GM23338 (cell line): ENCODE measurements around the gene OXCT1. TPM values are rescaled to one million over a fixed set of nuclear protein-coding genes. Genes with fewer than 3 reads are reported as not detected.

Experiments used
- ATAC-seq: fragments of 200-7000 bp; cut with Tn5 transposase; 3 replicates; pipeline ENCODE4 v1.9.1; 2020
- DNase-seq: peaks from one replicate; pipeline ENCODE4 v3.0.0-alpha.2; 2015; ENCODE audit warnings: low spot score
- H2AFZ ChIP-seq: fragments of 200-600 bp; sonication (generic); 2 replicates; pipeline ENCODE4 v1.8.0; 2016; ENCODE audit warnings: antibody characterized with exemption, mild to moderate bottlenecking, moderate library complexity
- H3F3A ChIP-seq: fragments of 200-600 bp; sonication (generic); replicated peaks from 2 replicates; pipeline ENCODE4 v1.8.0; 2017; ENCODE audit warnings: antibody characterized with exemption, mixed run types, low read depth
- H3K27ac ChIP-seq: fragments of 200-600 bp; sonication (generic); 2 replicates; pipeline ENCODE4 v1.6.1; 2016; ENCODE audit warnings: low read depth
- H3K27me3 ChIP-seq: fragments of 200-600 bp; sonication (generic); 2 replicates; pipeline ENCODE4 v1.8.0; 2016; ENCODE audit warnings: mild to moderate bottlenecking, mixed run types, moderate library complexity; ENCODE audit not compliant: insufficient read depth
- H3K36me3 ChIP-seq: fragments of 200-600 bp; sonication (generic); 2 replicates; pipeline ENCODE4 v1.8.0; 2016; ENCODE audit warnings: mild to moderate bottlenecking; ENCODE audit not compliant: insufficient read depth
- H3K4me1 ChIP-seq: fragments of 200-600 bp; sonication (generic); 2 replicates; pipeline ENCODE4 v1.8.0; 2016; ENCODE audit warnings: mild to moderate bottlenecking, moderate library complexity; ENCODE audit not compliant: insufficient read depth
- H3K4me2 ChIP-seq: fragments of 200-600 bp; sonication (generic); 2 replicates; pipeline ENCODE4 v1.7.1; 2017; ENCODE audit warnings: mixed run types
- H3K4me3 ChIP-seq: fragments of 200-600 bp; sonication (generic); 2 replicates; pipeline ENCODE4 v1.6.1; 2016; ENCODE audit warnings: mixed run types
- H3K79me2 ChIP-seq: fragments of 200-600 bp; sonication (generic); replicated peaks from 2 replicates; pipeline ENCODE4 v1.8.0; 2017; ENCODE audit warnings: mild to moderate bottlenecking; ENCODE audit not compliant: insufficient read depth
- H3K9me2 ChIP-seq: fragments of 200-600 bp; sonication (generic); 2 replicates; pipeline ENCODE4 v1.8.0; 2017; ENCODE audit not compliant: insufficient read depth
- H4K20me1 ChIP-seq: fragments of 200-600 bp; sonication (generic); replicated peaks from 2 replicates; pipeline ENCODE4 v1.8.0; 2017; ENCODE audit warnings: mild to moderate bottlenecking; ENCODE audit not compliant: insufficient read depth
- H3K27ac Mint-ChIP-seq: 2 replicates; pipeline ENCODE4 v1.8.0; 2020; ENCODE audit warnings: inconsistent platforms, mild to moderate bottlenecking, moderate library complexity, mixed read lengths
- H3K27me3 Mint-ChIP-seq: 3 replicates; pipeline ENCODE4 v1.8.0; 2022; ENCODE audit warnings: low read depth, mild to moderate bottlenecking, moderate library complexity, mixed read lengths, inconsistent platforms; ENCODE audit not compliant: insufficient read depth, poor library complexity
- H3K36me3 Mint-ChIP-seq: 3 replicates; pipeline ENCODE4 v1.8.0; 2021; ENCODE audit warnings: low read depth, mild to moderate bottlenecking, inconsistent platforms, moderate library complexity, mixed read lengths
- H3K4me1 Mint-ChIP-seq: 3 replicates; pipeline ENCODE4 v1.8.0; 2020; ENCODE audit warnings: mild to moderate bottlenecking, inconsistent platforms, mixed read lengths
- H3K4me3 Mint-ChIP-seq: 3 replicates; pipeline ENCODE4 v1.8.0; 2021; ENCODE audit warnings: moderate library complexity, mild to moderate bottlenecking, inconsistent platforms, mixed read lengths
- H3K9me3 Mint-ChIP-seq: 3 replicates; pipeline ENCODE4 v1.8.0; 2020; ENCODE audit warnings: moderate library complexity, mild to moderate bottlenecking, inconsistent platforms, mixed read lengths
- CREB1 ChIP-seq: fragments of 250-450 bp; sonication (Bioruptor Pico); IDR thresholded peaks from 2 replicates; pipeline ENCODE4 v1.5.0; 2020; ENCODE audit warnings: low read depth, mild to moderate bottlenecking, moderate library complexity
- EZH2 ChIP-seq: fragments of 200-600 bp; sonication (generic); IDR thresholded peaks from one replicate; pipeline ENCODE4 v1.8.0; 2017; ENCODE audit warnings: antibody characterized with exemption, mild to moderate bottlenecking, low read depth; ENCODE audit not compliant: unreplicated experiment
- EZH2phosphoT487 ChIP-seq: fragments of 200-600 bp; sonication (generic); IDR thresholded peaks from one replicate; pipeline ENCODE4 v1.8.1; 2018; ENCODE audit warnings: antibody characterized with exemption; ENCODE audit not compliant: unreplicated experiment
- JUNB ChIP-seq: IDR thresholded peaks from one replicate; pipeline ENCODE4 v1.6.1; 2016; ENCODE audit warnings: antibody characterized with exemption; ENCODE audit not compliant: unreplicated experiment
- NANOG ChIP-seq: IDR thresholded peaks from 2 replicates; pipeline ENCODE4 v1.6.1; 2016; ENCODE audit warnings: antibody characterized with exemption, borderline replicate concordance
- POLR2AphosphoS5 ChIP-seq: IDR thresholded peaks from 2 replicates; pipeline ENCODE4 v1.6.1; 2016; ENCODE audit warnings: antibody characterized with exemption, low read depth
- STAT1 ChIP-seq: IDR thresholded peaks from one replicate; pipeline ENCODE4 v1.6.1; 2016; ENCODE audit warnings: antibody characterized with exemption; ENCODE audit not compliant: unreplicated experiment
- ZNF114 ChIP-seq: fragments of 250-450 bp; sonication (Bioruptor Pico); IDR thresholded peaks from 2 replicates; pipeline ENCODE4 v1.5.0; 2020; ENCODE audit warnings: mild to moderate bottlenecking, moderate library complexity
- ZNF331 ChIP-seq: fragments of 250-450 bp; sonication (Bioruptor Pico); IDR thresholded peaks from 2 replicates; pipeline ENCODE4 v1.5.0; 2020; ENCODE audit warnings: low read depth, mild to moderate bottlenecking, moderate library complexity
- polyA plus RNA-seq: library from polyadenylated mRNA; unstranded; fragments of >200 nt; fragmentation: Nextera tagmentation; extraction: Ambion mirVana; gene quantifications from 2 replicates; pipeline ENCODE4 v1.2.1, GENCODE V29; 2016
- total RNA-seq: library from RNA; depleted of rRNA; stranded (reverse); fragments of >200 nt; shearing (Covaris generic); gene quantifications from 2 replicates; pipeline ENCODE4 v1.2.3, GENCODE V29; 2014
- TF ChIP-seq, protein P1 (sequence below): fragments of 250-450 bp; sonication (Bioruptor Pico); IDR thresholded peaks from 2 replicates; pipeline ENCODE4 v1.5.0; 2020; ENCODE audit warnings: mild to moderate bottlenecking, moderate library complexity
- TF ChIP-seq, protein P2 (sequence below): IDR thresholded peaks from one replicate; pipeline ENCODE4 v1.6.1; 2018; ENCODE audit warnings: antibody characterized with exemption; ENCODE audit not compliant: unreplicated experiment
- TF ChIP-seq, protein P3 (sequence below): IDR thresholded peaks from 2 replicates; pipeline ENCODE4 v1.6.1; 2016; ENCODE audit warnings: antibody characterized with exemption

Gene OXCT1
- total and polyA plus RNA-seq, 2 experiments from 2014 or later: 11.6 to 37.0 TPM

DNA sequence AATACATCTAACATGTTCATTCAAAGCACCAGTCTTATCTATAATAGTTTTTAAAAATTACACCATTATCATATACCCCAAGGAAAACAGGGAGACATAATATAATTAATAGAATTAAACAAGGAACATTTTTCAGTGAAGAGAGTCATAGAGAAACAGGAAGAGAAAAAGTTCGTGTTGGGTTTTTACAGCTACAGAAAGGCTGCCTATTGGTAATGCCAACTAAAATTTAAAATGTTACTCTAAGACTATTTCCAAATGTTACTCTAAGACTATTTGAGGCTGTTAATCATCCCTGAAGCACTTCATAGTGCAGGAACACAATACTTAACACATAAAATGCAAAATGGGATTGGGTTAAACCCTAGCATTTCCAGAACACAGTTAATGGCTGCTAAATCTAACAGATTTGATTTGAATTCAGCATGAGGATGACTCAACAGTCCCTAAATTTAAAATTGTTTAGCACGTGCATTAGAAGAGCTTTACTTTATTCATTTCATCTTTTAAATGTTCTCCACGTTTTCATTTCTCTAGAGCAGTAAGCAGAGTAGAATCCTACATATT is 54.5 kb downstream of the OXCT1 start (continued):
- TF ChIP-seq, protein P1, sequence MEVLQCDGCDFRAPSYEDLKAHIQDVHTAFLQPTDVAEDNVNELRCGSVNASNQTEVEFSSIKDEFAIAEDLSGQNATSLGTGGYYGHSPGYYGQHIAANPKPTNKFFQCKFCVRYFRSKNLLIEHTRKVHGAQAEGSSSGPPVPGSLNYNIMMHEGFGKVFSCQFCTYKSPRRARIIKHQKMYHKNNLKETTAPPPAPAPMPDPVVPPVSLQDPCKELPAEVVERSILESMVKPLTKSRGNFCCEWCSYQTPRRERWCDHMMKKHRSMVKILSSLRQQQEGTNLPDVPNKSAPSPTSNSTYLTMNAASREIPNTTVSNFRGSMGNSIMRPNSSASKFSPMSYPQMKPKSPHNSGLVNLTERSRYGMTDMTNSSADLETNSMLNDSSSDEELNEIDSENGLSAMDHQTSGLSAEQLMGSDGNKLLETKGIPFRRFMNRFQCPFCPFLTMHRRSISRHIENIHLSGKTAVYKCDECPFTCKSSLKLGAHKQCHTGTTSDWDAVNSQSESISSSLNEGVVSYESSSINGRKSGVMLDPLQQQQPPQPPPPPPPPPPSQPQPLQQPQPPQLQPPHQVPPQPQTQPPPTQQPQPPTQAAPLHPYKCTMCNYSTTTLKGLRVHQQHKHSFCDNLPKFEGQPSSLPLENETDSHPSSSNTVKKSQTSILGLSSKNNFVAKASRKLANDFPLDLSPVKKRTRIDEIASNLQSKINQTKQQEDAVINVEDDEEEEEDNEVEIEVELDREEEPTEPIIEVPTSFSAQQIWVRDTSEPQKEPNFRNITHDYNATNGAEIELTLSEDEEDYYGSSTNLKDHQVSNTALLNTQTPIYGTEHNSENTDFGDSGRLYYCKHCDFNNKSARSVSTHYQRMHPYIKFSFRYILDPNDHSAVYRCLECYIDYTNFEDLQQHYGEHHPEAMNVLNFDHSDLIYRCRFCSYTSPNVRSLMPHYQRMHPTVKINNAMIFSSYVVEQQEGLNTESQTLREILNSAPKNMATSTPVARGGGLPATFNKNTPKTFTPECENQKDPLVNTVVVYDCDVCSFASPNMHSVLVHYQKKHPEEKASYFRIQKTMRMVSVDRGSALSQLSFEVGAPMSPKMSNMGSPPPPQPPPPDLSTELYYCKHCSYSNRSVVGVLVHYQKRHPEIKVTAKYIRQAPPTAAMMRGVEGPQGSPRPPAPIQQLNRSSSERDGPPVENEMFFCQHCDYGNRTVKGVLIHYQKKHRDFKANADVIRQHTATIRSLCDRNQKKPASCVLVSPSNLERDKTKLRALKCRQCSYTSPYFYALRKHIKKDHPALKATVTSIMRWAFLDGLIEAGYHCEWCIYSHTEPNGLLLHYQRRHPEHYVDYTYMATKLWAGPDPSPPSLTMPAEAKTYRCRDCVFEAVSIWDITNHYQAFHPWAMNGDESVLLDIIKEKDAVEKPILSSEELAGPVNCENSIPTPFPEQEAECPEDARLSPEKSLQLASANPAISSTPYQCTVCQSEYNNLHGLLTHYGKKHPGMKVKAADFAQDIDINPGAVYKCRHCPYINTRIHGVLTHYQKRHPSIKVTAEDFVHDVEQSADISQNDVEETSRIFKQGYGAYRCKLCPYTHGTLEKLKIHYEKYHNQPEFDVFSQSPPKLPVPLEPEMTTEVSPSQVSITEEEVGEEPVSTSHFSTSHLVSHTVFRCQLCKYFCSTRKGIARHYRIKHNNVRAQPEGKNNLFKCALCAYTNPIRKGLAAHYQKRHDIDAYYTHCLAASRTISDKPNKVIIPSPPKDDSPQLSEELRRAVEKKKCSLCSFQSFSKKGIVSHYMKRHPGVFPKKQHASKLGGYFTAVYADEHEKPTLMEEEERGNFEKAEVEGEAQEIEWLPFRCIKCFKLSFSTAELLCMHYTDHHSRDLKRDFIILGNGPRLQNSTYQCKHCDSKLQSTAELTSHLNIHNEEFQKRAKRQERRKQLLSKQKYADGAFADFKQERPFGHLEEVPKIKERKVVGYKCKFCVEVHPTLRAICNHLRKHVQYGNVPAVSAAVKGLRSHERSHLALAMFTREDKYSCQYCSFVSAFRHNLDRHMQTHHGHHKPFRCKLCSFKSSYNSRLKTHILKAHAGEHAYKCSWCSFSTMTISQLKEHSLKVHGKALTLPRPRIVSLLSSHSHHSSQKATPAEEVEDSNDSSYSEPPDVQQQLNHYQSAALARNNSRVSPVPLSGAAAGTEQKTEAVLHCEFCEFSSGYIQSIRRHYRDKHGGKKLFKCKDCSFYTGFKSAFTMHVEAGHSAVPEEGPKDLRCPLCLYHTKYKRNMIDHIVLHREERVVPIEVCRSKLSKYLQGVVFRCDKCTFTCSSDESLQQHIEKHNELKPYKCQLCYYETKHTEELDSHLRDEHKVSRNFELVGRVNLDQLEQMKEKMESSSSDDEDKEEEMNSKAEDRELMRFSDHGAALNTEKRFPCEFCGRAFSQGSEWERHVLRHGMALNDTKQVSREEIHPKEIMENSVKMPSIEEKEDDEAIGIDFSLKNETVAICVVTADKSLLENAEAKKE (CRISPR knock-in tag): no peak
- no peak for TF ChIP-seq ZNF114 (CRISPR knock-in tag)
- TF ChIP-seq NANOG: no peak
- no peak for TF ChIP-seq STAT1
- TF ChIP-seq ZNF331 (CRISPR knock-in tag): no peak
- TF ChIP-seq CREB1 (CRISPR knock-in tag): no peak
- TF ChIP-seq EZH2phosphoT487: no peak
- no peak for TF ChIP-seq JUNB
- TF ChIP-seq POLR2AphosphoS5: no peak
- no peak for TF ChIP-seq EZH2

DNA sequence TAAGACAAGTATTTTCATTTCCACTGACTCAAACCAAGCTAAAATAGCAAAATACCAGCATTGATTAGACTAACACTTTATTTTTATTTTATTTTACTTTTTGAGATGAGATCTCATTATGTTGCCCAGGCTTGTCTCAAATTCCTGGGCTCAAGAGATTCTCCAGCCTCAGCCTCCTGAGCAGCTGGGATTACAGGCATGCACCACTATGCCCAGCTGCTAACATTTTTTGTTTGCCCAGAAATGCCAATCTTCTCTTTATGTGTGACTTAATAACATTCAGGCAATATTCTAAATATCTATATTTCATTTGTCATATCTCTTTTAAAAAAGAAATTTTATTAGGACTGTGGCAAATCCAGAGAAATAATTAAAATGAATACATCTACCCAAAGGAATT is 55.0 kb downstream of the OXCT1 start:
- no peaks in the 10 kb centered on the region for H3K27me3 ChIP-seq
- no peak overlapping the region for H3K4me2 ChIP-seq
- Mint-ChIP-seq H3K4me1 (no peaks in the 10 kb centered on the region), H3K36me3 (no peaks in the 10 kb centered on the region), H3K9me3 (no peaks in the 10 kb centered on the region), H3K27me3 (no peaks in the 10 kb centered on the region), H3K27ac (no peak overlapping the region), H3K4me3 (no peak overlapping the region)
- H2AFZ ChIP-seq: no peak overlapping the region
- no peaks in the 10 kb centered on the region for H3K79me2 ChIP-seq
- no peak for ATAC-seq
- H3K4me3 ChIP-seq: no peak overlapping the region
- no peaks in the 10 kb centered on the region for H3K4me1 ChIP-seq
- H3K9me2 ChIP-seq: no peaks in the 10 kb centered on the region
- no peak for DNase-seq
- no peaks in the 10 kb centered on the region for H4K20me1 ChIP-seq
- H3K36me3 ChIP-seq: no peaks in the 10 kb centered on the region
- H3K27ac ChIP-seq: no peak overlapping the region
- no peaks in the 10 kb centered on the region for H3F3A ChIP-seq
- TF ChIP-seq, protein P2, sequence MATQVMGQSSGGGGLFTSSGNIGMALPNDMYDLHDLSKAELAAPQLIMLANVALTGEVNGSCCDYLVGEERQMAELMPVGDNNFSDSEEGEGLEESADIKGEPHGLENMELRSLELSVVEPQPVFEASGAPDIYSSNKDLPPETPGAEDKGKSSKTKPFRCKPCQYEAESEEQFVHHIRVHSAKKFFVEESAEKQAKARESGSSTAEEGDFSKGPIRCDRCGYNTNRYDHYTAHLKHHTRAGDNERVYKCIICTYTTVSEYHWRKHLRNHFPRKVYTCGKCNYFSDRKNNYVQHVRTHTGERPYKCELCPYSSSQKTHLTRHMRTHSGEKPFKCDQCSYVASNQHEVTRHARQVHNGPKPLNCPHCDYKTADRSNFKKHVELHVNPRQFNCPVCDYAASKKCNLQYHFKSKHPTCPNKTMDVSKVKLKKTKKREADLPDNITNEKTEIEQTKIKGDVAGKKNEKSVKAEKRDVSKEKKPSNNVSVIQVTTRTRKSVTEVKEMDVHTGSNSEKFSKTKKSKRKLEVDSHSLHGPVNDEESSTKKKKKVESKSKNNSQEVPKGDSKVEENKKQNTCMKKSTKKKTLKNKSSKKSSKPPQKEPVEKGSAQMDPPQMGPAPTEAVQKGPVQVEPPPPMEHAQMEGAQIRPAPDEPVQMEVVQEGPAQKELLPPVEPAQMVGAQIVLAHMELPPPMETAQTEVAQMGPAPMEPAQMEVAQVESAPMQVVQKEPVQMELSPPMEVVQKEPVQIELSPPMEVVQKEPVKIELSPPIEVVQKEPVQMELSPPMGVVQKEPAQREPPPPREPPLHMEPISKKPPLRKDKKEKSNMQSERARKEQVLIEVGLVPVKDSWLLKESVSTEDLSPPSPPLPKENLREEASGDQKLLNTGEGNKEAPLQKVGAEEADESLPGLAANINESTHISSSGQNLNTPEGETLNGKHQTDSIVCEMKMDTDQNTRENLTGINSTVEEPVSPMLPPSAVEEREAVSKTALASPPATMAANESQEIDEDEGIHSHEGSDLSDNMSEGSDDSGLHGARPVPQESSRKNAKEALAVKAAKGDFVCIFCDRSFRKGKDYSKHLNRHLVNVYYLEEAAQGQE: no peak
- TF ChIP-seq, protein P3, sequence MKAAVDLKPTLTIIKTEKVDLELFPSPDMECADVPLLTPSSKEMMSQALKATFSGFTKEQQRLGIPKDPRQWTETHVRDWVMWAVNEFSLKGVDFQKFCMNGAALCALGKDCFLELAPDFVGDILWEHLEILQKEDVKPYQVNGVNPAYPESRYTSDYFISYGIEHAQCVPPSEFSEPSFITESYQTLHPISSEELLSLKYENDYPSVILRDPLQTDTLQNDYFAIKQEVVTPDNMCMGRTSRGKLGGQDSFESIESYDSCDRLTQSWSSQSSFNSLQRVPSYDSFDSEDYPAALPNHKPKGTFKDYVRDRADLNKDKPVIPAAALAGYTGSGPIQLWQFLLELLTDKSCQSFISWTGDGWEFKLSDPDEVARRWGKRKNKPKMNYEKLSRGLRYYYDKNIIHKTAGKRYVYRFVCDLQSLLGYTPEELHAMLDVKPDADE: no peak
- TF ChIP-seq ZNF114 (CRISPR knock-in tag) (no peak), STAT1 (no peak), EZH2 (no peak)
